ENCODE results near the gene AGAP1.

AGAP1 gene

GRCh38 chr2:235968155-235968554, 474.3 kb downstream of the AGAP1 start:
- TF ChIP-seq CTCF (IDR thresholded peaks at IDR 0.05; ENCODE audit: low read depth, low read length, poor library complexity, severe bottlenecking) (no peak), EZH2phosphoT487 (IDR thresholded peaks at IDR 0.05; ENCODE audit: borderline replicate concordance, low read length) (no peak)
- H3K4me2 ChIP-seq (ENCODE audit: low read length), result no peak overlapping the region
- no peaks in the 10 kb centered on the region for H4K20me1 ChIP-seq (ENCODE audit: control insufficient read depth, insufficient read depth, low read depth, low read length)
- no peaks in the 10 kb centered on the region for H3K9me2 ChIP-seq (replicated peaks; ENCODE audit: control insufficient read depth, low read length)
- H3F3A ChIP-seq (ENCODE audit: control insufficient read depth, insufficient read depth), result no peaks in the 10 kb centered on the region
- no peaks in the 10 kb centered on the region for H3K79me2 ChIP-seq (ENCODE audit: control insufficient read depth, low read length)
- H3K36me3 ChIP-seq (ENCODE audit: control insufficient read depth, low read length), result no peaks in the 10 kb centered on the region
- H3K27ac ChIP-seq (ENCODE audit: low read depth, low read length), result no peak overlapping the region
- H3K4me3 ChIP-seq (ENCODE audit: low read length), result no peak overlapping the region
- H3K9me3 ChIP-seq (ENCODE audit: control insufficient read depth, insufficient read depth, low read length), result no peaks in the 10 kb centered on the region
- H3K4me1 ChIP-seq (ENCODE audit: control insufficient read depth, low read length), result no peaks in the 10 kb centered on the region
- H3K27me3 ChIP-seq (ENCODE audit: control insufficient read depth, low read length), result no peaks in the 10 kb centered on the region

GRCh38 chr2:235968616-235969324, 474.9 kb downstream of the AGAP1 start:
- Histone ChIP-seq H3K79me2 (ENCODE audit: control insufficient read depth, low read length) (no peaks in the 10 kb centered on the region), H3K27ac (ENCODE audit: low read depth, low read length) (no peak overlapping the region), H3K27me3 (ENCODE audit: control insufficient read depth, low read length) (no peaks in the 10 kb centered on the region), H4K20me1 (ENCODE audit: control insufficient read depth, insufficient read depth, low read depth, low read length) (no peaks in the 10 kb centered on the region), H3F3A (ENCODE audit: control insufficient read depth, insufficient read depth) (no peaks in the 10 kb centered on the region), H3K4me1 (ENCODE audit: control insufficient read depth, low read length) (no peaks in the 10 kb centered on the region), H3K9me3 (ENCODE audit: control insufficient read depth, insufficient read depth, low read length) (no peaks in the 10 kb centered on the region), H3K36me3 (ENCODE audit: control insufficient read depth, low read length) (no peaks in the 10 kb centered on the region), H3K4me2 (ENCODE audit: low read length) (no peak overlapping the region), H3K9me2 (replicated peaks; ENCODE audit: control insufficient read depth, low read length) (no peaks in the 10 kb centered on the region), H3K4me3 (ENCODE audit: low read length) (no peak overlapping the region)
- no peak for TF ChIP-seq EZH2phosphoT487 (IDR thresholded peaks at IDR 0.05; ENCODE audit: borderline replicate concordance, low read length)
- TF ChIP-seq CTCF (IDR thresholded peaks at IDR 0.05; ENCODE audit: low read depth, low read length, poor library complexity, severe bottlenecking), result no peak

GRCh38 chr2:235970204-235971040, 476.6 kb downstream of the AGAP1 start:
- Histone ChIP-seq H3K4me2 (ENCODE audit: low read length) (no peak overlapping the region), H3K79me2 (ENCODE audit: control insufficient read depth, low read length) (no peaks in the 10 kb centered on the region), H3K9me3 (ENCODE audit: control insufficient read depth, insufficient read depth, low read length) (no peaks in the 10 kb centered on the region), H3K4me1 (ENCODE audit: control insufficient read depth, low read length) (no peaks in the 10 kb centered on the region), H3K9me2 (replicated peaks; ENCODE audit: control insufficient read depth, low read length) (no peaks in the 10 kb centered on the region), H3K36me3 (ENCODE audit: control insufficient read depth, low read length) (no peaks in the 10 kb centered on the region), H3K4me3 (ENCODE audit: low read length) (no peak overlapping the region), H4K20me1 (ENCODE audit: control insufficient read depth, insufficient read depth, low read depth, low read length) (no peaks in the 10 kb centered on the region), H3K27ac (ENCODE audit: low read depth, low read length) (no peak overlapping the region), H3K27me3 (ENCODE audit: control insufficient read depth, low read length) (no peaks in the 10 kb centered on the region), H3F3A (ENCODE audit: control insufficient read depth, insufficient read depth) (no peaks in the 10 kb centered on the region)
- TF ChIP-seq CTCF (IDR thresholded peaks at IDR 0.05; ENCODE audit: low read depth, low read length, poor library complexity, severe bottlenecking) (no peak), EZH2phosphoT487 (IDR thresholded peaks at IDR 0.05; ENCODE audit: borderline replicate concordance, low read length) (no peak)

All from DOHH2 (cell line).